ENCODE measurements around the gene NDFIP2.

DNA sequence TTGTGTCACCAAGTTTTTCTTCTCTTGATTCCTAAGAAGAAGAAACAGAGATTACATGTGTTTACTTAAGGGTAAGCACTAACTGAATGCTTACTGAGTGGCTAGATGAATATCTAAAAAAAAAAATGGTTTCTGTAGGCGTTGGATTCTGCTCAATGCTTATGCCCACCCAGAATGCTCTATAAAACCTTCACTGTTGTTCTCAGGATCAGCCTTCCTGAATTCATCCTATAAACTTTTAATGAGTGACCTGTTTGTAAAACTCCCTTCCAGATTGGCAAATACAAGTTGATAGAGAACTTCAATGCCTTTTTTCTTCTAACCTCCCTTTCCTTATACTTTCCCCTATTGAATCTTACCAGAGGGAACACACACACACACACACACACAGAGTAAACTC is 90.2 kb downstream of the NDFIP2 start:
- TF ChIP-seq, protein P1, sequence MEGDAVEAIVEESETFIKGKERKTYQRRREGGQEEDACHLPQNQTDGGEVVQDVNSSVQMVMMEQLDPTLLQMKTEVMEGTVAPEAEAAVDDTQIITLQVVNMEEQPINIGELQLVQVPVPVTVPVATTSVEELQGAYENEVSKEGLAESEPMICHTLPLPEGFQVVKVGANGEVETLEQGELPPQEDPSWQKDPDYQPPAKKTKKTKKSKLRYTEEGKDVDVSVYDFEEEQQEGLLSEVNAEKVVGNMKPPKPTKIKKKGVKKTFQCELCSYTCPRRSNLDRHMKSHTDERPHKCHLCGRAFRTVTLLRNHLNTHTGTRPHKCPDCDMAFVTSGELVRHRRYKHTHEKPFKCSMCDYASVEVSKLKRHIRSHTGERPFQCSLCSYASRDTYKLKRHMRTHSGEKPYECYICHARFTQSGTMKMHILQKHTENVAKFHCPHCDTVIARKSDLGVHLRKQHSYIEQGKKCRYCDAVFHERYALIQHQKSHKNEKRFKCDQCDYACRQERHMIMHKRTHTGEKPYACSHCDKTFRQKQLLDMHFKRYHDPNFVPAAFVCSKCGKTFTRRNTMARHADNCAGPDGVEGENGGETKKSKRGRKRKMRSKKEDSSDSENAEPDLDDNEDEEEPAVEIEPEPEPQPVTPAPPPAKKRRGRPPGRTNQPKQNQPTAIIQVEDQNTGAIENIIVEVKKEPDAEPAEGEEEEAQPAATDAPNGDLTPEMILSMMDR (IDR thresholded peaks at IDR 0.05): no peak
- TF ChIP-seq EP300 (IDR thresholded peaks at IDR 0.05) (no peak), POLR2AphosphoS5 (IDR thresholded peaks at IDR 0.05) (no peak)
